Endodermal cell (in vitro differentiated cells): Measurements from ENCODE around the gene OGFOD3. TPM values are rescaled to one million over a fixed set of nuclear protein-coding genes. Genes with fewer than 3 reads are reported as not detected.
"Not testable (repeated sequence)": the region's sequence is repeated elsewhere in the genome, so short reads cannot be mapped to it uniquely, and the experiment has no call there.

Experiments
- DNase-seq: peaks from one replicate; pipeline ENCODE4 v3.0.0-alpha.2; 2017
- H3K27ac ChIP-seq: 2 replicates; pipeline ENCODE4 v1.5.1; 2013; ENCODE audit warnings: mild to moderate bottlenecking, low read depth, low read length, moderate library complexity
- H3K27me3 ChIP-seq: 2 replicates; pipeline ENCODE4 v1.6.1; 2013; ENCODE audit warnings: mild to moderate bottlenecking, low read length, moderate library complexity; ENCODE audit not compliant: insufficient read depth, control insufficient read depth, poor library complexity, severe bottlenecking
- H3K36me3 ChIP-seq: 2 replicates; pipeline ENCODE4 v1.7.0; 2013; ENCODE audit warnings: mild to moderate bottlenecking, low read length, moderate library complexity; ENCODE audit not compliant: control insufficient read depth, insufficient read depth
- H3K4me1 ChIP-seq: one replicate; pipeline ENCODE4 v1.7.0; 2013; ENCODE audit warnings: low read length; ENCODE audit not compliant: control insufficient read depth, insufficient read depth
- H3K4me3 ChIP-seq: 2 replicates; pipeline ENCODE4 v1.5.1; 2013; ENCODE audit warnings: mild to moderate bottlenecking, low read length, moderate library complexity
- H3K9ac ChIP-seq: 2 replicates; pipeline ENCODE4 v1.6.1; 2013; ENCODE audit warnings: mild to moderate bottlenecking, low read length, moderate library complexity; ENCODE audit not compliant: poor library complexity, severe bottlenecking; ENCODE audit errors: extremely low read depth
- H3K9me3 ChIP-seq: 2 replicates; pipeline ENCODE4 v1.6.1; 2013; ENCODE audit warnings: mild to moderate bottlenecking, low read length, moderate library complexity; ENCODE audit not compliant: control insufficient read depth
- H3K27ac Mint-ChIP-seq: 2 replicates; pipeline ENCODE4 v1.8.0; 2020; ENCODE audit warnings: mixed read lengths
- H3K27me3 Mint-ChIP-seq: 2 replicates; pipeline ENCODE4 v1.8.0; 2021; ENCODE audit warnings: mild to moderate bottlenecking, mixed read lengths; ENCODE audit not compliant: insufficient read depth
- H3K36me3 Mint-ChIP-seq: 2 replicates; pipeline ENCODE4 v1.8.0; 2020; ENCODE audit warnings: low read depth, mixed read lengths
- H3K4me1 Mint-ChIP-seq: 2 replicates; pipeline ENCODE4 v1.8.0; 2020; ENCODE audit warnings: mixed read lengths
- H3K4me3 Mint-ChIP-seq: 2 replicates; pipeline ENCODE4 v1.8.0; 2020; ENCODE audit warnings: mild to moderate bottlenecking, moderate library complexity, mixed read lengths
- H3K9me3 Mint-ChIP-seq: 2 replicates; pipeline ENCODE4 v1.8.0; 2020; ENCODE audit warnings: mild to moderate bottlenecking, mixed read lengths
- WGBS, 2 experiments: methylation state at CpG; one replicate each; pipeline versions ENCODE4 v1.1.5 to v1.1.7; 2013; ENCODE audit warnings: missing lambda C conversion rate in 2 of 2, mixed read lengths in 1 of 2; ENCODE audit not compliant: insufficient coverage in 1 of 2, insufficient read length in 1 of 2; 5-methylcytosine and 5-hydroxymethylcytosine counted together
- total RNA-seq, 2 donors: library from RNA; stranded (reverse); fragmentation: NEBNext Ultra II Directional in 1 of 2; extraction: Animal tissue kit (Norgen Biotek cat#: 25700) in 1 of 2; gene quantifications; 2 replicates in 1 of 2; 3 replicates in 1 of 2; pipeline ENCODE4 v1.2.1, GENCODE V29; 2021
- TF ChIP-seq, protein P1 (sequence below): fragments of 200-600 bp; sonication (generic); conservative IDR thresholded peaks from 2 replicates; pipeline ENCODE4 v1.5.0; 2021; ENCODE audit warnings: antibody characterized with exemption, mild to moderate bottlenecking

The OGFOD3 gene
- total RNA-seq, 2 donors from 2014 or later = 24.0 to 30.1 TPM

DNA sequence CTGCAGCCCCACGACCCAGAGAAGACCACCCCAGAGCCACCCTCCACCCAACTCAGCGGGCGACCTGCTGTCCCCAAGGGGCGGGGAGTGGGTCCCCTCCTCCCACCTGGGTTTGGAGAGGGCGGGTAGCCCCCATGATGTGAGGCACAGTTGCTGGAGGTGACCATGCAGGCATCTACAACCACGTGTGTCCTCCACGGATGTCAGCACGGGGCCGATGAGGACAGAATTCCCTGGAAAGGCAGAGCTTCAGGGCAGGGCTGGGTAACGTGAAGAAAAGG is 39.7 kb downstream of the OGFOD3 start:
- Mint-ChIP-seq H3K36me3 (no peaks in the 10 kb centered on the region), H3K4me1 (no peaks in the 10 kb centered on the region), H3K9me3 (no peaks in the 10 kb centered on the region), H3K27me3 (peaks cover 20% of the 10 kb centered on the region), H3K27ac (no peak overlapping the region), H3K4me3 (no peak overlapping the region)
- Histone ChIP-seq H3K27me3 (no peaks in the 10 kb centered on the region), H3K9ac (no peak overlapping the region), H3K36me3 (no peaks in the 10 kb centered on the region), H3K27ac (no peak overlapping the region), H3K4me3 (no peak overlapping the region), H3K4me1 (no peaks in the 10 kb centered on the region), H3K9me3 (no peaks in the 10 kb centered on the region)
- WGBS, 2 experiments = 84 to 88% methylated on average over 4 to 10 of the region's 10 CpGs
- DNase-seq = no peak
- TF ChIP-seq, protein P1, sequence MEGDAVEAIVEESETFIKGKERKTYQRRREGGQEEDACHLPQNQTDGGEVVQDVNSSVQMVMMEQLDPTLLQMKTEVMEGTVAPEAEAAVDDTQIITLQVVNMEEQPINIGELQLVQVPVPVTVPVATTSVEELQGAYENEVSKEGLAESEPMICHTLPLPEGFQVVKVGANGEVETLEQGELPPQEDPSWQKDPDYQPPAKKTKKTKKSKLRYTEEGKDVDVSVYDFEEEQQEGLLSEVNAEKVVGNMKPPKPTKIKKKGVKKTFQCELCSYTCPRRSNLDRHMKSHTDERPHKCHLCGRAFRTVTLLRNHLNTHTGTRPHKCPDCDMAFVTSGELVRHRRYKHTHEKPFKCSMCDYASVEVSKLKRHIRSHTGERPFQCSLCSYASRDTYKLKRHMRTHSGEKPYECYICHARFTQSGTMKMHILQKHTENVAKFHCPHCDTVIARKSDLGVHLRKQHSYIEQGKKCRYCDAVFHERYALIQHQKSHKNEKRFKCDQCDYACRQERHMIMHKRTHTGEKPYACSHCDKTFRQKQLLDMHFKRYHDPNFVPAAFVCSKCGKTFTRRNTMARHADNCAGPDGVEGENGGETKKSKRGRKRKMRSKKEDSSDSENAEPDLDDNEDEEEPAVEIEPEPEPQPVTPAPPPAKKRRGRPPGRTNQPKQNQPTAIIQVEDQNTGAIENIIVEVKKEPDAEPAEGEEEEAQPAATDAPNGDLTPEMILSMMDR = no peak

DNA sequence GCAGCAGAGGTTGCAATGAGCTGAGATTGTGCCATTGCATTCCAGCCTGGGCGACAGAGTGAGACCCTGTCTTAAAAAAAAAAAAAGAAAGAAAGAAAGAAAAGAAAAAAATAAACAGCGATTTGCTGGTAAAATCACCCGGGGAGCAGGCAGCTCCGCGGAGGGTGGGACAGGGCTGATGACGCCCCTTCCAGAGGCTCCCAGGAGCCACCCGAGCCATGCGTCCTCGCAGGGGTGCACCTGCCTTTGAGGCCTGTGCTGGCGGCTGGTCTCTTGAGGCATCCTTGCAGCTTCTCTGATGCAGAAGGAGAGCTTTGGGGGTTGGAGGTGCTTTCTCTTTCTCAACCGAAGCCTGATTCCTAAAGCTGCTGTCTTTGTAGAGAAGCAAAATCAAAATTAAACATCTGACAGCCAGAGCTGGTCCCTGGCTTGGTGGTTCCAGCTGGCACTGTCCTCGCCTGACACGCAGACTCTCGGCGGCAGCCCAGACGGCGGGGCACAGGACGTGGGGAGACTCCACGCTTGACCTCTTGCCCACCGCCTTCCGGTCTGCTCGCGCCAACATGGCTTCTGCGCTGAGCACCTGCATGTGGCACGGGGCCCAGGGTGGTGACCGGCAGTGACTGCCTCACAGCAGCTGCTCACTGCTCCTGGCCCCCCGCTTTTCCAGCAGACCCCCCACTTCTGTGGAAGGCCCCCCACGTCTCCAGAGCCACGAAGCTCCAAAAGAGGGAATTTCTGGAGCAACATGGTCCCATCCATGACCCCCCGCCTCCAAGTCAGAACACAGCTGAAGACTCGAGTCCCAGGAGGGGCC is 40.3 kb downstream of the OGFOD3 start:
- Mint-ChIP-seq H3K9me3 (no peaks in the 10 kb centered on the region), H3K4me3 (no peak overlapping the region), H3K27ac (no peak overlapping the region), H3K4me1 (no peaks in the 10 kb centered on the region), H3K36me3 (no peaks in the 10 kb centered on the region), H3K27me3 (peaks cover 25% of the 10 kb centered on the region)
- Histone ChIP-seq H3K9ac (no peak overlapping the region), H3K36me3 (no peaks in the 10 kb centered on the region), H3K4me3 (no peak overlapping the region), H3K4me1 (no peaks in the 10 kb centered on the region), H3K27me3 (peaks cover under 1% of the 10 kb centered on the region), H3K27ac (no peak overlapping the region), H3K9me3 (no peaks in the 10 kb centered on the region)
- 94 to 95% methylated on average over 25 to 31 of the region's 31 CpGs for WGBS, 2 experiments
- DNase-seq = no peak
- TF ChIP-seq, protein P1 = no peak

DNA sequence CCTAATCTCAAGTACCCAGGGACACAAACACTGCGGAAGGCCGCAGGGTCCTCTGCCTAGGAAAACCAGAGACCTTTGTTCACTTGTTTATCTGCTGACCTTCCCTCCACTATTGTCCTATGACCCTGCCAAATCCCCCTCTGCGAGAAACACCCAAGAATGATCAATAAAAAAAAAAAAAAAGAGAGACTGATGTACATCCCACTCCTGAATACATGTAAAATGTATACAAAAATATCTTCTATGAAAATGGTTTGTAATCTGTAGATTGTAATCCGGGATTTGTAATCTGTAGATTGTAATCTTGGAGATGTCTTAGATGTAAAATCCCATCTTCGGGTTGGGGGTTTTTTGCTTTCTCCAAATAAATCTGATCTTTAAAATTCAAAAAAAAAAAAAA is 41.1 kb downstream of the OGFOD3 start:
- H3K27me3 ChIP-seq, H3K9ac ChIP-seq, H3K27ac Mint-ChIP-seq, H3K36me3 ChIP-seq, H3K9me3 Mint-ChIP-seq, H3K4me1 ChIP-seq, H3K9me3 ChIP-seq, H3K4me3 Mint-ChIP-seq, H3K4me3 ChIP-seq, H3K4me1 Mint-ChIP-seq, H3K36me3 Mint-ChIP-seq, H3K27ac ChIP-seq, DNase-seq: not testable (repeated sequence)
- peaks cover 33% of the 10 kb centered on the region for H3K27me3 Mint-ChIP-seq
- 100% methylated on average over 1 of the region's 5 CpGs; no CpG with 5 or more reads in 1 of the 2 experiments for WGBS, 2 experiments
